T-helper 2 cell (primary cell): ENCODE results near the gene ACOT13.
A peak's percentile ranks its signal among the peaks of the same experiment; 100 is the strongest.
"Not testable (repeated sequence)": the region's sequence is repeated elsewhere in the genome, so short reads cannot be mapped to it uniquely, and the experiment has no call there.

ENCODE experiments used
- DNase-seq, 5 experiments: peaks; one replicate each; pipeline versions ENCODE4 v3.0.0 to v3.0.0-alpha.2; 2012 to 2022
- total RNA-seq, 2 donors: gene quantifications; one replicate each; lab custom pipeline; 2026; lab: John Stamatoyannopoulos, UW

ACOT13 gene
- 4.1 to 9.6 reads per million in 2 donors for total RNA-seq

GRCh38 chr6:24666641-24667377 lies at the start of gene ACOT13, which contains the start of gene TDP2:
Gene ACOT13 (plus strand): TSS chr6:24667077. CDS start chr6:24667264, 187 bp downstream.
Gene TDP2 (minus strand): TSS chr6:24666899. CDS start chr6:24666862, 37 bp downstream.
- DNase-seq: peak; percentile 92 to 98 (median 96)

- DNase-seq: no peak
These were observed 47.2 kb upstream of the ACOT13 start for GRCh38 chr6:24619661-24620060.

- no peak for DNase-seq
These were observed 46.2 kb upstream of the ACOT13 start for GRCh38 chr6:24620637-24621036.

- no peak for DNase-seq
These were observed 45.1 kb upstream of the ACOT13 start for GRCh38 chr6:24621626-24622289.

GRCh38 chr6:24630856-24631505 lies 35.9 kb upstream of the ACOT13 start:
- no peak for DNase-seq

- no peak for DNase-seq
These were observed 35.2 kb upstream of the ACOT13 start for GRCh38 chr6:24631671-24632070.

GRCh38 chr6:24632573-24632972 lies 34.3 kb upstream of the ACOT13 start:
- no peak for DNase-seq

- DNase-seq: no peak
These were observed 30.2 kb upstream of the ACOT13 start for GRCh38 chr6:24636681-24637080.

GRCh38 chr6:24640166-24640565 lies 26.7 kb upstream of the ACOT13 start:
- no peak for DNase-seq

GRCh38 chr6:24640631-24641030 lies 26.2 kb upstream of the ACOT13 start:
- not testable (repeated sequence) for DNase-seq

- DNase-seq: no peak
These were observed 24.8 kb upstream of the ACOT13 start for GRCh38 chr6:24642061-24642460.

- DNase-seq: no peak
These were observed 23.0 kb upstream of the ACOT13 start for GRCh38 chr6:24643920-24644319.

GRCh38 chr6:24644377-24644776 lies 22.5 kb upstream of the ACOT13 start:
- no peak for DNase-seq

GRCh38 chr6:24646771-24647170 lies 20.1 kb upstream of the ACOT13 start:
- no peak for DNase-seq

- DNase-seq: no peak
These were observed 18.6 kb upstream of the ACOT13 start for GRCh38 chr6:24648276-24648675.

- DNase-seq: no peak
These were observed 17.2 kb upstream of the ACOT13 start for GRCh38 chr6:24649691-24650090.

GRCh38 chr6:24650365-24650764 lies 16.5 kb upstream of the ACOT13 start:
- DNase-seq: no peak

- DNase-seq: no peak
These were observed 11.7 kb upstream of the ACOT13 start for GRCh38 chr6:24655215-24655614.

- no peak for DNase-seq
These were observed 8.0 kb upstream of the ACOT13 start for GRCh38 chr6:24658573-24659560.

- DNase-seq: no peak
These were observed 7.3 kb upstream of the ACOT13 start for GRCh38 chr6:24659561-24659960.

- no peak for DNase-seq
These were observed 6.8 kb upstream of the ACOT13 start for GRCh38 chr6:24660105-24660504.

- not testable (repeated sequence) for DNase-seq
These were observed 5.1 kb upstream of the ACOT13 start for GRCh38 chr6:24661759-24662158.
